Measurements from ENCODE around the gene ISG20L2.

ISG20L2 gene

DNA sequence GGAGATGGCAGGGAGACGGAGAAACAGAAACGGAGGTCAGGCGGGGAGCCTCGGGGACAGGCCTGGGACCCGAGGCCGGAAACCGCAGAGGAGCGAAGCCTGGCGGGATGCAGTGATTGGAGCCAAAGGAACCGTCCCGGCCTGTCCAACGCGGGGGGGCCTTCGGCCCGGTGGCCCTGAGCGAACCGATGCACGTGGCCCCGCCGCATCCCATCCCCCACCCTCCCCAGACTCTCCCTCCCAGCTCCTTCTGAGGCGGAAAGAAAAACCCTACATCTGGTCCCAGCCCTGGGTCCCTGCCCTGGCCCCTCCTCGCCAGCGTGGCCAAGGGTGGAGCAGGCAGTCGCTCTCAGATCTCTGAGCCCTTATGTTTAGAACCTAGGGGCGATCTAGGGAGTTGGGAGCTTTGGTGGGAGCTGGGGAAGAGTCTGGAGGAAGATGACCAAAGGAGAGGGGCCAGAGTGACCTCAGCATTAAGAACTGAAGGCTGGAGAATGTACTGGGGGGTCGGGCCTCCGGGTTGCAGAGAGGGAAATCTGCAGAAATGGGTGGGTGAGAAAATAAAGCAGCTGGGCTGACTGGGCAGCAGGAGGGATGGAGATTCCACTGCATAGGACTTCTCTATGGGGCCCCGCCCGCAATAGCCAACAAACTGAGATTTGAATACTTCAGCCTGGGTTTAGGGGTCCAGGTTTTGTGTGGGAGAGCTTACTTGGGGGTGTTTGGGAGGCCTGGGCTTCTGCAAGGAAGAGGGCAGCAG is 21.7 kb downstream of the ISG20L2 start:
- DNase-seq: peak in 2 of 14 donors; percentile 20 to 24

DNA sequence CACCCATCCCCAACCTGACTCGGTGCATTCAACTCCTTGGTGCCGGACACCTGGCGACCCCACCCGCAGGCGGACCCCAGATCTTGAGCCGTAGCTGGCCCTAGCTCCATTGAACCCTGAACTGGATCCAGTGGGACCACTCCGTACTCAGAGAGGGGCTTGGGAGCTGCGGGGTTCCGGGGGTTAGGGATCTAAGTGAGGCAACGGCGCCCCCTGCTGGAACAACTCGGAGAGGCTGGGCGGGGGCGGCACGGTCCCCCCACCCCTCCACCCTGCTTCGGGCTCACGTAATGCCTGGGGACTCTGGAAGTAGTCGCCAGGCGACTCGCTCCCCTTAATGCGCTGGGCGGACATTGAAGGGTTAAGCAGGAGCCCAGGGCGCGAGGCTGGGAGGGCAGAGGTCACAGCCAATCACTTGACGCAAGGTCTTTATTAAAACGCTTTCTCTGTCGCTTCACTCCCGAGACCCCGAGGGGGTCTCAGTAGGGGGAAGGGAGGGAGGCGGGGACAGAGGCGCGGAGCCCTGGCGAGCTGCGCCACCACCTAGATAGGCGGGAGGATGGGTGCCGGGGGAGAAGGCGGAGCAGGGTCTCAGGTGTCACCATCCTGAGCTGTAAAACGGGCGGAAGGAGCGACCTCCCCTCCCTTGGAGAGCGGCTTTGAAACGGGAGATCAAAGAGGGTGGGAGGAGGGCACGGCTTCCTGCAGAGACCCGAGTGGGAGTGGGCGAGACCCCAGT is 22.5 kb downstream of the ISG20L2 start:
- peak in 9 of 14 donors; percentile 6 to 37 (median 17) for DNase-seq

DNA sequence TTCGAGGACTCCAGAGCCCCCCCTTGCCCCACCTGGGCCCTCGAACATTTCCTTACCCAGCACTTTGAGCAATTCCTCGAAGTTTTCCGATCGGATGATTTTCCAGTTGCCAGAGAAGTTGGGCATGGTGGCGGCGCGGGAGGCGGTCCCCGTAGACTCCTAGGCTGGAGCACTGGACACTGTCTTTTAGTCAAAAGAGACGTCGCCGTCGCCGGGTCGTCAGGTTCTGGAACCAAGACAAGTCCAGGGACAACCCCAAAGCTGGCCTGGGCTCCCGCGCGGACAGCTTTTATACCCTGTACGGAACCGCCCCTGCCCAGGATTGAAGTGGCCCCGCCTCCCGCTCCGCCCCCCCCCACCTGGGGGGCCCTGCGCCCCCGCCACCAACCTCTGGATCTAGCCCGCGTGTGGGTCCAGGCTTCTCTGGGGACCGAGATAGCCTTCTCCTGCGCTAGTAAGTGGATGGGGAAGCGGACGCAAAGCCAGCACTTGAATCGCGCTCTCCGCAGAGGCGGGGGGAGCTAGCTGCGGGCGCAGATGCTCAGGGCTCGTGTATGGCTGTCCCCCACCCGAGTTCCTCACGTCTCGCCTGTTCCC is 23.1 kb downstream of the ISG20L2 start, which contains the start of gene CRABP2:
TSS of gene CRABP2 (minus strand) at position 263 of the 597 bp plus-strand sequence. CDS start at position 126, 137 bp downstream.
- DNase-seq: no peak

DNA sequence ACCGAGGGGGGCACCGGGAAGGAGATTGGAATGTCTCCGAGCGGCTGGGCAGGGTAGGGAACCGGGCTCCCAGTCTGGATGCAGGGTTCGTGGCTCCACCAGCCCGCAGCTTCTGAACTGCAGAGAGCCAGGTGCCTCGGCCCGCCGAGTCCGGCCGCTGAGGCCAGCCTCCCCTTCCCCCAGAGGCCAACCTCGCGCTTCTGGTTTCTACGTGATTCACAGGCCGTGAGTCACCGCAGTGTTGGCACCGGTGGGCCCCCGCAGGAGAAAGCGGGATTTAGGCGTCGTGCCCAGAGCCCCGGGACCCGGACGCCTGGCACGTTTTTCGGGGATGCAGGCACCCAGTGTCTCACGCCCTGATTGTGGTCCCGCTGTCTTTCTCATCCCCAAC is 23.6 kb downstream of the ISG20L2 start:
- DNase-seq: peak in 2 of 14 donors; percentile 12 to 31

DNA sequence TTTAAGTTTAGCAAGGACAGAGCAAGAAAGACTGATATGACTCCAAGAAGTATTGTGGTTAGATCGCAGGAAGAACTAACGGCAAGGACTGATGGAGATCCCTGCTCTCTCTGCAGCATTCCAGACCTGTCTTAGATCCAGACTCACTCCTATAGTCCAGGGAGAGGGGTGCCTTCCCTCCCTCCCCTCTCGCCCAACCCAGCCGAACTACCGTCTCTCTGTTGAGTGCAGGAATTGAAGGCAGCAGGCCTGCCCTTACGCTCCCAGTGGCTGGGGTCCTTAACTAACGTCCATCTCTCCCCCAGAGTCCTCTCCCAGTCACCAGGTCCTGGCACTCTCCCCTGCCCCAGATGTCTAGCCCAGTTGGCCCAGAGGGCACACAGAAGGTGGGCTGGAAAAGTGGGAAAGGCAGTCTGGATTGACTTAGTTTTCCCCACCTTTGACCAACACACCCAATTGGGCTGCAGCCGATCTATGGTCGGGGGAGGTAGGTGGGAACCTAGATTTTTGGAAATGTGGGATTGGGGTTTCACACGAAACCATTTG is 24.3 kb downstream of the ISG20L2 start:
- no peak for DNase-seq

DNA sequence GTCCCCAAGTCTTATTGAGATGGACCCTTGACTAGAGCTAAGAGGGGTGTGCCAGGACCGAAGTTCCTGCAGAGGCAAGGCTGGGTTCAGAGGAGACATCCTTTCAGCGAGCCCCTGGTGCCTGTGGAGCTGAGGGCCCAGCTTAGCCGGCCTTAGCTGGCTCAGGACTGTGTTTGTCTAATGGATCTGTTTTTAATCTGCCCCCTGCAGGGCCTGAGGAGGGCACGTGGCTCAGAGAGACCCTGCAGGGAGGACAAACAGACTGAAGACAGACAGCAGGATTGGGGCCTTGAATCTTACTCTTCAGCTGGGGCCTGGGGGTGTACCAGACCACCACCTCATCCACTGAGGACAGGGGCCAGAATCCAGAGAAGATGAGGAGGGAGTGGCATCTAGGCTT is 24.8 kb downstream of the ISG20L2 start:
- no peak for DNase-seq

DNA sequence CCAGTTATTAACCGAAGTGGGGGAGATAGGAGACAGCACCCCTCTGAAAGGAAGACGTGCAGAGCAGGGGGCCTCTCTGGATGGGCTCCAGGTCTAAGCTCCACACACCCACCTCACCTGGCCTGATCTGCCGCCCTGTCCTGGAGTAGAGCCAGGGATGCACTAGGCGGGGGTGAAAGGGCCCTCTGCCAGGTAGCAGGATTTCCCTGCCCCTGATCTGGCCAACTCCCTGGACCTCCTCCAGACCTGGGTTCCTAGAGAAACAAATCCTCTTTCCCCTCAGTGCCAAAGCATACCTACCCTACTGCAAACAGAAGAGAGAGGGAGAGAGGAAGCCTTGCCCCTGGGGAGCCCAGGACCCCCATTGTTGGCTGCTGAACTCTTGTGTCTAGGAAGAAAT is 25.2 kb downstream of the ISG20L2 start:
- DNase-seq: no peak

DNA sequence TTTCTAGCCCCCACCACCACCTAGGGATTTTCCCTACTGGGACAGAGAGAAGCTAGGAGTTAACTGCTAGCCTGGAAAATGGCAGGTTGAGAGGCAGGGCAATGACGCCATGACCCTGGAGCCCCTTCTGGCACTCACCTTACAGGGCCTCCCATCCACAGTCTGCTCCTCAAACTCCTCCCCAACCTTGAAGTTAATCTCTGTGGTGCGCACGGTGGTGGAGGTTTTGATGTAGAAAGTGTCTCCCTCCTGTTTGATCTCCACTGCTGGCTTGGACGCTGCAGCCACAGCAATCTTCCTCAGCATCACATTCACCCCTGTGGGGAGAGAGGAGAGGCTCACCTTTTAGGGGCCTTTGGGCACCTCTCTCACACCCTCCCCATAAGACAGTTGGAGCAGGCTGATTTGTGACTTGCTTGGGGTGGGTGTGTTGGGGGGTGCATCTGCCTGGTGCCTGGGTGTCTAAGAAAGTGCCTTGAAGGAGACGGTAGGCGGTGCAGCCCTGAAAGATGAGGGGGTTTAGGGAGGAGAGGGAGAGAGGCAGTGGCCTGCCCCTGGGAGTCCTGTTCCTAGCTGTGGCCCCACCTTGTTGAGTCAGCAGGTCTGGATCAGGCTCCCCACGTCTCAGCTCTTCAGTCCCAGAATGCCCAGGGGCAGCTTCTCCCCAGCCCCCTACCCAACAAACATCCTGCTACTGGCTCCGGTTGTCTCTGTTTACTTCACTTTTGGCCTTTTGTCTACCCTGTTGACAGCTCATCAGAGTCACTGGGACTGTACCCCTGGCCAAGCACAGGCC is 27.6 kb downstream of the ISG20L2 start:
- DNase-seq: no peak

DNA sequence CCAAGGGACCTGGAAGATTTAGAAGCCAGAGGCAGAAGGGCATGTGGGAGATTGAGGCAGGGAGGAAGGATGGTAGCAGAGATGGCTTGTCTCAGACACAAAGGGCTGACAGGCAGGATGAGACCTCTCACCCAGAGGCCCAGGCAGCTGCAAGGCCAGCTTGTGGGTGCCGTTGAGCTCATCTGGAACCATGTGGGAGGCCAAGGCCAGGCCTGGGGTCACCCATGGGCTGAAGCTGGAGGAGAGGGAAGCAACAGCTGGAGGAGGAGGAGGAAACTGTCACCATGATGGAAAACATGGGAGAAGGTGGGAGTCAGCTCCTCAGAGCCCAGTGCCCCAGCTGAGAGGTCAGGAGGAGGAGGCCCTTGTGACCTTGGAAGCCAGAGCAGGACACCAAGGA is 29.6 kb downstream of the ISG20L2 start:
- no peak for DNase-seq

DNA sequence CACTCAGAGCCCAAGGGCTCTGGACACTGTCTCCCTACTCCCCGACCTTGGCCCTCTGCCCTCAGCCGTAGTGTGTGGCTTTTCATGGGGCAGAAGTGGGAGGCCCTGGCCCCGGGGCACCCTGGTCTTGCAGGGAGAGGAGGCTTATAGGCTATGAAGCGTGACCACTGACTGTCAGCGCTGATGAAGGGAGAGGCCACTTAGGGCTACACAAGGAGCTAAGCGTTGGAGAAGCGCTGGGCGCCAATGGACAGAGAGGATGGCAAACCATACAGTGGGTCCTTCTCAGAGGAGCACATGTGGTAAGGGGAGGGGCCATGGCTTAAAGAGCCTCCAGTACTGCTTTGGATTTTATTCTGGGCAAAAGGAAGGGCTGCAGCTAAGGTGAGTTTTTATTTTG is 31.1 kb downstream of the ISG20L2 start:
- DNase-seq: no peak

DNA sequence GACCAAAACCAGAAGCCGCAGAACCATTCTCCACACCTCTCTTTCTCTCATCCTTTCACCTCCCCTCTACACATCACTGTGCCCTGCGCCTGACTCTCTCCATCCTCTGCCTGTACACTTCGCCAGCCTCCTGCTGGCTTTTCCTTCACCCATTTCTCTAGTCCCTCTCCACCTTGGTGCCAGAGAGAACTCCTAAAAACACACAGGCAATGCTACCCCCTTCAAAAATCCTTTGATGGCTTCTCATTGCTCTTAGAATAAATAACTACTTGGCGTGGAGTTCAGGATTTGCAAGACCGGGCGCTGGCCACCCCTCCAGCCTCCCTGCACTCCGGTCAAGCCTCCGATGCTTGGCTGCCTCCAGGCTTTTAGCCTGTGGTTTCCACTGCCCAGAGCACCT is 31.8 kb downstream of the ISG20L2 start:
- no peak for DNase-seq

DNA sequence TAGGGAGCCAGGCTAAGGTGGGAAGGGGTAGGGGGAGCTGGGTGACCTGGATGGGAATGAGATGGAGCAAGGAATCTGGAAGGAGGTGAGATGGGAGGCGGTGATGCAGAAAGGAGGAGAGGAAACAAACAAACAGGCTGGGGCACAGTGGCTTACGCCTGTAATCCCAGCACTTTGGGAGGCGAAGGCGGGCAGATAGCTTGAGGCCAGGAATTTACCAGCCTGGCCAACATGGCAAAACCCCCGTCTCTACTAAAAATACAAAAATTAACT is 33.9 kb downstream of the ISG20L2 start:
- DNase-seq: no peak

DNA sequence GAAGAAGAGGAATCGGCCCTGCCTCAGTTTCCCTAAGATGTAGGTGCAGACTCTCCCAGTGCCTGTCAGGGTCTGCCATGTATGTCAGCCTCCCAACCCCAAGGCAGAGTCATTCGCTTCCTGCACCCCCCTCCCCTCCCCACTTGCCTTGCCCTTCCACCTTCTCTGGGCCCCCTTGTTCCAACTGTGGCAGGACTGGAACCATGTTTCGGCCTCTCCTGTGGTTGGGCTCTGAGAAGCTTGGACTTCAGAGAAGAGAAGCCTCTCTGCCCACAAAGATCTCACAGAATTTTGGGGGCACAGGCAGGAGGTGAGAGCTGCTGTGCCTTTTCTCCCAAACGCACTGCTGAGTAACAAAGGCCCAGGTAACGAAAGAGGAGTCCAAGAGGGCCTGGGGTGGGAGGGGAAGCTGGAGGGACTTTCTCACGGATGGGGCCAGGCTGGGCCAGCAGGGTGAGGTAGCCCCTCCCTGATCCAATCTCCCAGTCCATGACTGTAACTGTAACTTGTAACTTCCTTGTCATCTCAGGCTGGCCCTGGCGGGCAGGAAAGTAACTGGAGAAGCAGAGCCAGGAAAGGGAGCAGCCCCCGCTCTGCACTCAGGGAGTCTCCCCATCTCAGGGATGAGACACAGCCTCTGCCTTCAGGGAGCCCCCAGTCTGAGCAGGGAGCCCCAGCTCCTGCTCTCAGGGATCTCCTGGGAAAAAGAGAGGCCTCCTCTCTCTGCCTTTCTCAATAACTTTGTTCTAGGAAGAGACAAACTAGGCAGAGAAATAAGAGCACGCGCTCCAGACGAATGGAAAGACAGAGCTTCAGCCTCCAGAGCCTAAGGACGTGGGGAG is 34.5 kb downstream of the ISG20L2 start:
- no peak for DNase-seq

DNA sequence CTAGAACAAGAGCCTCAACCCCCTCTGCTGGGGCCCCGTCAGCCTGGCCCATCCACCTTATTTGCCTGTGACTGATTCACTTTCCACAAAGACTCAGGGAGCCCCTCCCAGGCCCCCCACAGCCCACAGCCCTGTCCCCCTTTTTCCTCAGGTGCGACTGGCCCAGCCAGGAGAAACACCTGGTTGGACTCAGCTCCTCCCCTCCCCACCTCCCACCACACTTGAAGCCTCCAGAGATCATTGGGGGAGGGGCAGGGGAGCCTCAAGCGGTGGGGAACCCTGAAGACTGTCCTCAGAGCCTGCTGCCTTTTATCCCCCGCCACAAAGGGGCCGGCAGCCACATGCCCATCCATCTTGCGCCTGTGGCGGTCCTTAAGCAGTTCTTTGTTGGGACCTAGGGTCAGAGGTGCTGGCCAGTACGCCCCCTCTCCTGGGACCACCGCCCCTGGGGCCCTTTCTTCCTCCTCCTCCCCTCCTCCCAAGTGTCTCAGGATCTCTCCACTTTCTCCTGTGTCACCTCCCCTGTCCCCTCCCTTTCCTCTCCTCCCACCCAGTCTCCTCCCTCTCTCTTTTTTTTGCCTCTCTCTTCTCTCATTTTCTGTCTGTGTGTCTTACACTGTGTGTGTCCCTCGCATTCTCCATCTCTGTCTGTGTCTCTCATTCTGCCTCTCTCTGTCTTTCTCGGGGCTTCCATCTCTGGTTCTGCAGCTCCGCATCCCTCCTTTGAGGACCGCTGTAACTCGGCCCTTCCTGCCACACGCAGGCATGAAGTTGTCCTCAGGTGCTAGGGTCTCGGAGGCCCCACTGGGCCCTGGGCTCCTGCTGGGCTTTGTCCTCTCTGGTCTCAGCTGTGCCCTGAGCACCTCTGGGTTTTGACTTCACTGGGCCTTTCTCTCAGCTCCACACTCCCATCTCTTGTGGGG is 35.4 kb downstream of the ISG20L2 start:
- DNase-seq: no peak

DNA sequence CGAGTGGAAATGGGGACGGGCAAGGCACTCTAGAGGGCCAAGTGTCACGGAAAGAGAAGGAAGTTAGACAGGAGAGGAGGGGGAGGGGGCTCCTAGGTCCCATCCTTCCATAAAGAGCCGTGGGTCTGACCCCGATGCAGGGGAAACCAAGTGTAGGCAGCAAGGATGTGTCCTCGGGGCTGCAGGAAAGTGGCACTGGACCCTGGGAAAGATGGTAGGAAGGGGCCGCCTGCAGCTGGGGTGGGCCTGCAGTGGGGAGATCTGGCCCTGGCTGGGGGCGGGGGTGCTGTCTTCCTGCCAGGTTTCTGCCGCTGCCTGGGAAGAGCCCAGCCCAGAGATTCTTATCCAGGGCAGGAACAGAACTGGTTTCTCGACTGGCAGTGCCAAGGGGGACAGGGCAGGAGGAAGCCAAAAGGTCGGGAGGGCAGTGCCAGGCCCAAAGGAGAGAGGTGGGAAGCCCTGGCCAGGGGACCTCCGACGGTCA is 36.1 kb downstream of the ISG20L2 start:
- no peak for DNase-seq

DNA sequence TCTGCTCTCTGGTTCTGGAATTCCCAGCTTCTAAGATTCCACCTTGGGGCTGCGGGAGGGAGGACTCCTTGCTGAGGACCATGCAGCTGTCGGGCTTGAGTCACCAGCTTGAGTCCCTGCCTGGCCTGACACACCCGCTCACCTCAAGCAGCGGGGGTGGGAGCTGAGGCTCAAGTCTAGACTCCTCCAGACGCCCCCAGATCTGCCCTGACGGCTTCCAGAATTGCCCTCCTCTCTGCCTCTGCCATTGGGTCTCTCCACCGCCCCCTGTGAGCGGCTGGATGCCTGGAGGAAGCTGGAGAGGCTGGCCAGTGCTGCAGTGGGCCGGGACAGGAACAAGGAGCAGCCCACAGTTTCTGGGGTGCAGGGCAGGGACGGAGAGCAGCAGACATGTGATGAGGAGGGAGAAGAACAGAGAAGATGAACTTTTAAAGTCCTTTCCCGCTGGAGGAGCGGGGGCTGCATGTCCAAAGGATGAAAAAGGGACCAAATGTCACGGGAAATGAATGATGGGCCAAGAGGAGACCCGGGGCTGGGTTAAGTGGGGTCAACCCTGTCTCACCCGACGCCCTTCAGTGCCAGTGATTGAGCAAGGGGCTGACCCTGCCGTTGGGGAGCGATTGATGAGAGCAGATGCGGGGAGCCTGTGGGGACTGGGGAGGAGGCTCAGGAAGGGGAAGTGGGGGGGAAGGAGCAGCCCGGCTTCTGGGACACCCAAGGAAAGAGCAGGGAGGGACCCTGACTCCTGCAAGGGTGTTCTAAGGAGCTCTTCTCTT is 36.7 kb downstream of the ISG20L2 start:
- no peak for DNase-seq

DNA sequence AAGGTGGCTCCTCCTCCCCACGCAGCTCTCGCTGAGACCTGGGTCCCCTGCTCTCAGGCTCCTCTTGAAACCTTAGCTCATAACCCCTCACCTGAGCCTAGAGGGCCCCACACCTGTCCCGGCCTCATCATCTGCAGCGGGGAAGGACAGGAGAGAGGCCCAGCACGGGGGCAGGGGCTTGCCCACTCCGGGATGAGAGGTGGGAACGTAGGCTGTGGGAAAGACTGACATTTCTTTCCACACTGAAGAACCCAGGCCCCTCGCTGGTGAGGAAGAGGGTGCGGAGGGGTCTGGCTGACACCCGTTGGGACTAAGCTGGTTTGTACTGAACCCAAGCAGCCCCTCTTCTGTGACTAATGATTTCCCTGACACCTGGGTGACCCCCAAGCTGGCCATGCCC is 37.4 kb downstream of the ISG20L2 start:
- no peak for DNase-seq

DNA sequence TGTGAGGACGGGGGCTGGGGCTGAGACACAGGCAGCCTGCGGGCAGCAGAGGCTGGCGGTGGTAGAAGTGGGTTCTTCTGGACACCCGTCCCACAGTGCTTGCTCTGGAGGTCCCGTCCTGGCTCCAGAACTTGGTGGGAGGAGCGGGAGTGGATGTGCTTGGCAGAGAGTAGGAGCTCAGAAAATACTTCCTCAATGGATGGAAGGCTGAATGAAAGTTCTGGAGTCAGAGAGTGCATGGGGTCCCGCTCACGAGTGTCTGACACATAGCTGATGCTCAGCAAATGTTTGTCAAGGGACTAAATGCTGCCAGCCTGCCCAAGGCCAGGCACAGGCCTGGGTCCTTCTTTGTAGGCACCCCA is 37.9 kb downstream of the ISG20L2 start:
- no peak for DNase-seq

DNA sequence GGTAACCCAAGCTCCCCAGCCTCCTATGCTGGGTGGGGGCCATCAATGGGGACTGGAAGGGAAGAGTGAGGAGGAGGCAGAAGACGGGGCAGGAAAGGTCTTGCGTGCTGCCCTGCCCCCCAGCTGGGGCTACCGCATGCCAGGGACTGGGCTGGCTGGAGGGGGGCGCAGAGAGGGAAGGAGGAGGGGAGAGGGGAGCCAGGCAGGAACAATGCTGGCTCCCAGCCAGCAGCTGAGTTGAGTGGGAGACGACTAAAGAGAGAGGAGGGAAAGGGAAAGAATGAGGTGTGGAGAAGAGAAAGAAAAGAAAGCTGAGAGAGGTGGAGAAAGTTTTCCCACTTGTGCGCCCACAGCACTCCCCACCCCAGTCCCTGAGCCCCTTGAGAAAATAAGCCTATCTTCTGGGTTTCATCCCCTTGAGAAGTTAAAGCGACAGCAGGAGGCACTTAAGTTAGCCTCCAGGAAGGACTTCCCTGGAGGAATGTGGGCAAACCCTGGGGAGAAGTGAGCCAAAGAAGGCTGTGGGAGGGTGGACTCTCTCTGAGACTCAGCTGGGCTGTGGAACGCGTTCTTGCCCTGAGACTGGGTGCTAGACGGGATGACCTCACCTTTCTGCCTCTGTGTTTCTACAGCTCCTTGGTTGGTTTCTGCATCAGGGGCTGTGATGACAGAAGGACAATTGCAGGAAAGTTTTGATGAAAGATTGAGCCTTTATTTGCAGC is 38.5 kb downstream of the ISG20L2 start:
- DNase-seq: no peak
